ENCODE measurements around the gene CGB7.

DNA sequence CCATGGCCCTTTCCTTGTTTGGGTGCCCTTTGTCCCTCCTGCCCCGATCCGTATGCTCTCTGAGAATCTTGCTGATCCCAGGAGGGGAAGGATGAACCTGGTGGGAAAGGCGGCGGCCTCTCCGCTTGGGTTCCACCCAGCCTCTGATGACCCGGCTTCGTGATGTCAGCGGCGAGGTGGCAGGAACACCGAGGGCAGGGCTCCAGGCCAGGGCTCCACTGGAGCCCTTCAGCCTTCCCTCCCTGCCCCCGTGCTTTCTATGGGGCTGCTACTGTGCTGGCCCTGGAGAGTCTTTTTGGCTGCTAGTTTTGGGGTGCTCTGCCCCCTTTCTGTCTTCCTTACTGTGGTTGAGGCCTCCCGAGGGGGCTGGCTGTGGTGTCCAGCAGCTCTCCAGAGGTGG, 44.8 kb upstream of the CGB7 start:
- TF ChIP-seq, protein P1, sequence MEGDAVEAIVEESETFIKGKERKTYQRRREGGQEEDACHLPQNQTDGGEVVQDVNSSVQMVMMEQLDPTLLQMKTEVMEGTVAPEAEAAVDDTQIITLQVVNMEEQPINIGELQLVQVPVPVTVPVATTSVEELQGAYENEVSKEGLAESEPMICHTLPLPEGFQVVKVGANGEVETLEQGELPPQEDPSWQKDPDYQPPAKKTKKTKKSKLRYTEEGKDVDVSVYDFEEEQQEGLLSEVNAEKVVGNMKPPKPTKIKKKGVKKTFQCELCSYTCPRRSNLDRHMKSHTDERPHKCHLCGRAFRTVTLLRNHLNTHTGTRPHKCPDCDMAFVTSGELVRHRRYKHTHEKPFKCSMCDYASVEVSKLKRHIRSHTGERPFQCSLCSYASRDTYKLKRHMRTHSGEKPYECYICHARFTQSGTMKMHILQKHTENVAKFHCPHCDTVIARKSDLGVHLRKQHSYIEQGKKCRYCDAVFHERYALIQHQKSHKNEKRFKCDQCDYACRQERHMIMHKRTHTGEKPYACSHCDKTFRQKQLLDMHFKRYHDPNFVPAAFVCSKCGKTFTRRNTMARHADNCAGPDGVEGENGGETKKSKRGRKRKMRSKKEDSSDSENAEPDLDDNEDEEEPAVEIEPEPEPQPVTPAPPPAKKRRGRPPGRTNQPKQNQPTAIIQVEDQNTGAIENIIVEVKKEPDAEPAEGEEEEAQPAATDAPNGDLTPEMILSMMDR (IDR thresholded peaks at IDR 0.05; ENCODE audit: low read depth, low read length, poor library complexity, severe bottlenecking), result no peak
- no peak for TF ChIP-seq EZH2phosphoT487 (IDR thresholded peaks at IDR 0.05; ENCODE audit: borderline replicate concordance, low read length)

Data from DOHH2 (cell line).